ENCODE measurements around the gene LRP6. TPM values are rescaled to one million over a fixed set of nuclear protein-coding genes. Genes with fewer than 3 reads are reported as not detected.

LRP6 gene
- total RNA-seq, 1 donor from 2014 or later = 55.8 TPM

DNA sequence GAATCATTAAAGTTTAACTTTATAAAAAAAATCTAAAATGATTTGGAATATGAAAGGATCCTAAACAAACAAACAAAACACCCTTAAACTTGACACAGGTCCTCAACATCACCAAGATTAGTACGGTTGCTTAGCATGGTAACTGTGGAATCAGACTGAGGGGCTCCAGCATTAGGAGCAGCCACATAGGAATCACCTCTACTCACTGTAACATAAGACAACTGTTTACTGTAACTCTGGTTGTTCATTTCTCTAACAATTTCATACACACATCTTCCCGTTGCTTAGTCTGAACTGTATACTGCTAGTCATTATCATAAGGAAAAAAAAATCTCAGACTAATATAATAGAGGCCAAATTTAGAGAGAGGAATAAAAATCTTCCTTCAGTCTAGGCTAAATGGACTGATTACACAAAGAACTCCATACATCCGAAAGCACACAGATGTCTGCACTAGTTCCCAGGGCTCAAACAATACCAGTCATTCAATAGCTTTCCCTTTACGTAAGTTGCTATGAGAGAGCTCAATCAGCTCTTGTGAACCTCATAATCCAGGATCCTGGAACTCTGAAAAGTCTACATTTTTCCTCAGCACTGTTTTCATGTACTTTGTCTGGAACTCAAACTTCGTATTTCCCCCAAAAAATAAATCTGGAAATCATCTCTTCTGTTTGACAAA, 26.0 kb downstream of the LRP6 start:
- peaks cover 5% of the 10 kb centered on the region for H3K4me1 ChIP-seq
- no peak for DNase-seq
- no peak for ATAC-seq
- H3K4me3 ChIP-seq = no peak overlapping the region
- no peaks in the 10 kb centered on the region for H3K9me3 ChIP-seq
- peaks cover 5% of the 10 kb centered on the region for H3K36me3 ChIP-seq
- H3K27ac ChIP-seq = no peak overlapping the region
- TF ChIP-seq, protein P1, sequence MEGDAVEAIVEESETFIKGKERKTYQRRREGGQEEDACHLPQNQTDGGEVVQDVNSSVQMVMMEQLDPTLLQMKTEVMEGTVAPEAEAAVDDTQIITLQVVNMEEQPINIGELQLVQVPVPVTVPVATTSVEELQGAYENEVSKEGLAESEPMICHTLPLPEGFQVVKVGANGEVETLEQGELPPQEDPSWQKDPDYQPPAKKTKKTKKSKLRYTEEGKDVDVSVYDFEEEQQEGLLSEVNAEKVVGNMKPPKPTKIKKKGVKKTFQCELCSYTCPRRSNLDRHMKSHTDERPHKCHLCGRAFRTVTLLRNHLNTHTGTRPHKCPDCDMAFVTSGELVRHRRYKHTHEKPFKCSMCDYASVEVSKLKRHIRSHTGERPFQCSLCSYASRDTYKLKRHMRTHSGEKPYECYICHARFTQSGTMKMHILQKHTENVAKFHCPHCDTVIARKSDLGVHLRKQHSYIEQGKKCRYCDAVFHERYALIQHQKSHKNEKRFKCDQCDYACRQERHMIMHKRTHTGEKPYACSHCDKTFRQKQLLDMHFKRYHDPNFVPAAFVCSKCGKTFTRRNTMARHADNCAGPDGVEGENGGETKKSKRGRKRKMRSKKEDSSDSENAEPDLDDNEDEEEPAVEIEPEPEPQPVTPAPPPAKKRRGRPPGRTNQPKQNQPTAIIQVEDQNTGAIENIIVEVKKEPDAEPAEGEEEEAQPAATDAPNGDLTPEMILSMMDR (IDR thresholded peaks at IDR 0.05) = no peak
- intact Hi-C loops (cut with DNase I) = no loop called here
- H3K27me3 ChIP-seq = no peaks in the 10 kb centered on the region

DNA sequence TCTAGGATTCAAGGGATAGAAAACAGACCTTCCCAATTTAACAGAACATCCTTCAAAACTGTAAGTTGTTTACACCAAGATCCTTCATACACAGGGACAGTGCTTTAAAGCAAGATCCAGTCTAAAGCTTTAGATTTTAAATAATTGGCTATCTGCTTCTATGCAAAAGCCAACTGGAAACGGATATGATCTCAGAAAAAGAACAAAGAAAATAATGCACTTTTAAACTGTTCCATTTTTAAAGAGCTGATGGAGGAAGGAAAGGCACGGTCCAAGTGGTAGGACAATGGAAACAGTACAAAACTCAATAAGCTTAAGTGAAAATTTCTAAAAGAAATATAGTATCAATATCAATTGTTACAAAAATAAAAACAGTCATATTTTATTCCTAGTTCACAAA, 27.7 kb downstream of the LRP6 start:
- TF ChIP-seq, protein P1 (IDR thresholded peaks at IDR 0.05) = no peak
- no peaks in the 10 kb centered on the region for H3K9me3 ChIP-seq
- DNase-seq (no peak), ATAC-seq (no peak)
- peaks cover 5% of the 10 kb centered on the region for H3K4me1 ChIP-seq
- intact Hi-C loops (cut with DNase I) = no loop called here
- peaks cover 5% of the 10 kb centered on the region for H3K36me3 ChIP-seq
- H3K27ac ChIP-seq = no peak overlapping the region
- H3K27me3 ChIP-seq = no peaks in the 10 kb centered on the region
- H3K4me3 ChIP-seq = no peak overlapping the region

DNA sequence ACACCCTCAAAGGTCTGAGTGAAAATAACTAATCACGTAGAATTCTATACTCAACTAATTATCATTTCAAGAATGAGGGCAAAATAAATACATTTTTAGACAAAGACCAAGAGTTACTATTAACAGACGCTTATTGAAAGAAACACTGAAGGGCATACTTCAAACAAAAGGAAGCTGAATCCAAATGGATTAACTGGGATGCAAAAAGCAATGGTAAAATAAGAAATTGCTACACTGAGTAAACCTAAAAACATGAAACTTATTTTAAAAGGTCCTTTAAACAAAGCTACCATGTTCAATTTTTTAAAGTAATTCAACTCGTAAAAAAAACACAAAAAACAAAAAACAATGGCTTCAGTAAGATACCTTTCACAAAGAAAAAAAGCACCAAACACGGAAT, 28.2 kb downstream of the LRP6 start:
- peaks cover 2% of the 10 kb centered on the region for H3K36me3 ChIP-seq
- no peaks in the 10 kb centered on the region for H3K27me3 ChIP-seq
- ATAC-seq = no peak
- no peaks in the 10 kb centered on the region for H3K9me3 ChIP-seq
- TF ChIP-seq, protein P1 (IDR thresholded peaks at IDR 0.05) = no peak
- H3K4me1 ChIP-seq = peaks cover 5% of the 10 kb centered on the region
- no peak overlapping the region for H3K27ac ChIP-seq
- no peak for DNase-seq
- H3K4me3 ChIP-seq = no peak overlapping the region
- intact Hi-C loops (cut with DNase I) = no loop called here

DNA sequence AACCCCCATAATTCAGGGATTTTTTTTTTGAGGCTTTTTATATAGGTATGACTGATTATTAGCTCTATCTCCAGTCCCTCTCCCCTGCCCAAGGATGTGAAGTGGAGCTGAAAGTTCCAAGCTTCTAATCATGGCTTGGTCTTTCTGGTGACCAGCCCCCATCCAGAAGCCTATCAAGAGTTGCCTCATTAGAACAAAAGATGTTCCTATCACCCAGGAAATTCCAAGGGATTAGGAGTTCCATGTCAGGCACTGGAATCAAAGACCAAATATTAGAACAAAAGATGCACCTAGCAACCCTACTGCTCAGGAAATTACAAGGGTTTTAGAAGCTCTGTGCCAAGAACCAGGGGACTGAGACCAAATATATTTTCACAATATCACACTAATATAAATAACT, 29.9 kb downstream of the LRP6 start:
- intact Hi-C loops (cut with DNase I) = no loop called here
- Histone ChIP-seq H3K27ac (no peak overlapping the region), H3K4me1 (peaks cover under 1% of the 10 kb centered on the region), H3K27me3 (no peaks in the 10 kb centered on the region), H3K9me3 (no peaks in the 10 kb centered on the region), H3K4me3 (no peak overlapping the region), H3K36me3 (no peaks in the 10 kb centered on the region)
- ATAC-seq = no peak
- DNase-seq = no peak
- TF ChIP-seq, protein P1 (IDR thresholded peaks at IDR 0.05) = no peak

DNA sequence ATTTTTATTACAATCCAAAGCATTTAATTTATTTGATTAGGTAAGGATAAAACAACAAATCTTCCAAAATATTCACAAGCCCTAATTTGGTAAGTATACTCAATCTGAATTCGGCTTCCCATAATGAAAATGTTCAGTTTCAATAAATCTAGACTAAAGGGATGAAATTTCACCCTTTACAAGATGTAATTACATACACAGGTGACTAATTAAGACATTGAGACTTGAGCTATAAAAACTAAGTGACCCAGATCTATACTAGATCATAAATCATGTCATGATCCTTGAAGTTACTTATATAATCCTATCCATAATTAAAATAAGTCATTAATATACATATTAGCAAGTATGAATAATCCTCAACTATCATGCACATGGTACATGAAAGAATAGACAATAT, 36.6 kb downstream of the LRP6 start:
- TF ChIP-seq, protein P1 (IDR thresholded peaks at IDR 0.05) = no peak
- H3K36me3 ChIP-seq = no peaks in the 10 kb centered on the region

More for the DNA sequence above, 36.6 kb downstream of the LRP6 start:
- Histone ChIP-seq H3K4me3 (no peak overlapping the region), H3K9me3 (no peaks in the 10 kb centered on the region), H3K27me3 (no peaks in the 10 kb centered on the region), H3K4me1 (peaks cover 4% of the 10 kb centered on the region), H3K27ac (no peak overlapping the region)
- ATAC-seq = no peak
- intact Hi-C loops (cut with DNase I) = no loop called here
- DNase-seq = no peak
